NCI-H1694 treated with DMSO at 0.1 percent for 48 hours (cell line): ENCODE measurements around the gene COPS2.
"Not testable (repeated sequence)": the region's sequence is repeated elsewhere in the genome, so short reads cannot be mapped to it uniquely, and the experiment has no call there.

Experiments used
- DNase-seq: peaks from one replicate; lab custom pipeline; 2025; lab: John Stamatoyannopoulos, UW

COPS2 gene

DNA sequence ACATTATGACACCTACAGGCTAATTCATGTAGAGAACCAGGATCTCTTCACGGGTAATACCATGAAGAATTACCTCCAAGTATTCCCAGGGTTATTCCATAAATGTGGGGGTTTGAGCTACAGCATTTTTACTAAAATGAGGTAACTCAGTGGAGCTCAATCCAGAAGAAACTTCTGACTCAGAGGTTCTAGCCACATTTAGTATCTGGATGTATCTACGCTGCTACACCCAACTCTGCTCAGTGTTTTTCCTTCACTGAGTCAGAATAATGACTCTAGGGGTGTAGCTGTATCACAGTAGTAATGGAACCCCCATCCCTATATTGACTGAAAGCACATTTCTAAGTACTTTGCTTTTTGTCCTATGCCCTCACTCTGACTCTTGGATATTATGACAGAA lies 52.4 kb downstream of the COPS2 start:
- no peak for DNase-seq

DNA sequence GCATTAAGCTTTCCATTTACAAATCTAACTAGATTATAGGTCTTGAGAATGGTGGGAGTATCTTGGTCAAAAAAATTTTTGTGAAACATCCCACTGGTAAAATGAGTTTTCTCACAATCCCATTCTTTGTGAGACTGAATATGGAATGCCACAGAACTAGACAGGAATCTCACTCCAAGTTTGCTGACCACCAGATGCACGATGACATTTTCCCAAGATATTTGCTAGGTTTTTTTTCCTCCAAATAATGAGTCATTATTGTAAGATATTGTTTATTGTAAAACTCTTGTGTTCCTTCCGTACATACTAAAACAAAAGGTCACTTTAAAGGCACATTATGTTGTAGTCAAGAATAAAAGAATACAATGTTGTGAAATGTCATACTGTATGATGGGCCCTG lies 53.9 kb downstream of the COPS2 start:
- DNase-seq: no peak

DNA sequence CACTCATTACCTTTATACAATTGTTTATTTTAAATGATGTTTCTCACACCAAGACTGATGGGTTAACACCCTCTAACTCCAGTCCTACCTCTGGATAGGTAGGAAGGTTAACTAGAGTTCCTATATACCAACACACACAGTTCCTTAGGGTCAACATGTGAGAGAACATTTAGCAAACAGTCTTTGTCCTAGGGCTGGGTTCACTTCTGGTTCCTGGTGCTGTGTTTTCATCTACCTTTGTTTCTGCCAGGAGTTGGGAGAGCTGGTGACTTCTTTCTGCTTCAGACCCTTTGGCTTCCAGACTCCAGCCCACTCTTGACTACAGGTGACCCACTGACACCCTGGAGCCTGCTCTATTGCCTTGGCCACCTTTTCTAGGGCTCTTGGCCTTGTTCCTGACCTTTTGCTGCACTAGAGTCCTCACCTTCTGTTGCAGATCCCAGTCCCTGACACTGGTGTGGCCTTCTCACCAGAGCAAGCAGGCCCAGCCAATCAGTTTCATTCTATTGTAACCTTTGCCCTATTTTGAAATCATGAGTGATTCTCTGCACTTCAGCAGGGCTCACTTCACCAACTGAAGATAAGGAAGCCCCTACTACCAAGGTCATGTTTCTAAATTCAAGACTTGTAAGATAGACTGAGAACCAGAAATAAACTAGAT lies 59.2 kb downstream of the COPS2 start:
- no peak for DNase-seq

DNA sequence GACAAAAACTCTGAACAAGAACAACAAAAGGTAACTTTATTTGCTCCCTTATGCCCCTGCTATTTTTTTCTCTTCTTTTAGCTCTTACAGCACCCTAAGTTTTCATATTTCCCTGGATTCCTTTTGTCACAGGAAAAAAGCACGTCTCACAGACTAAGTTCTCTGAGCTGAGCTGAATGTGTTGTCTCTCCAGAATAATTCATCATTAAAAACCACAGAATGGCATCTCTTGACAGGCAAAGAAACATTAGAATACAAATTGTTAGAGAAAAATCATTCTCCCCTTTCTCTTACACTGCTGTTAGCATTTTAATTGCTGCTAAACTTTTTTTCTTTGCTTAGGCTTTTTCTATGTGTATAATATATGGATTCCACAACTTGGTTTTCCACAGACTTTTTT lies 60.5 kb downstream of the COPS2 start:
- no peak for DNase-seq

DNA sequence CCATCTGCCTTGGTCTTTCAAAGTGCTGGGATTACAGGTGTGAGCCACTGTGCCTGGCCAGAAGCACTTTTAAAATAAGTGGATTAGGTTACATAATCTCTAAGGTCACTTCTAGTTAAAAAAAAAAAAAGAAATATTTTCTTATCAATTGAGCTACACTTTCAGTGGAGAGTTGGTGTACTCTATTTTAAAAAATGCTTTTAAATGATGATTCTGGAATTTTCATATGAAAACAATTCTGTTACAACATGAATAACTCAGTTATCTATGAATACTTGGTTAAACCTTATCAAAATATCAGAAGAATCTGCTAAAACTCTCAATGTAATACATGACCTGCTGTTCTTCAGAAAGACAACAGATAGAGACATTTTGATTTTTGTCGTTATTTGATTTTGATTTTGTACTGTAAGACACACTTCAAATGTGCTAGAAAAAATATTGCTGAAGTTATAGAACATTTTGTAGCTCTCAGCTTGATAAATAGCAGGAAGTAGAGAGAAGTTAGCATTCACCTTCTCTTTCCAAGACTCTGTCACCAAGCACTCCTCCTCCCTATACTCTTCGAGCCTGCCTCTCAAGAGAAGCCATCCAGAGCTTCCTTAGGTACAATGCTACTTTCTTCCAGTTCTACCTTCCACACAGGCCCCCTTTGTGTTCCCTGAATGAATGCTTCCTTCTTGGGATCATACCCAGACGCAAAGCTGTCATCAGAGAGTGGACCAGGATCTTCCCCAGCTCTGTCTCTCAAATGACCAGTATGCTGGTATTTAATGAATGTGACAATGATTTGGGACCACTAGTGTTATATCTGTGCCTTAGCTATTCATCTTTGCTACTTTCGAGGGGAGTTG lies 61.9 kb downstream of the COPS2 start:
- DNase-seq: no peak

DNA sequence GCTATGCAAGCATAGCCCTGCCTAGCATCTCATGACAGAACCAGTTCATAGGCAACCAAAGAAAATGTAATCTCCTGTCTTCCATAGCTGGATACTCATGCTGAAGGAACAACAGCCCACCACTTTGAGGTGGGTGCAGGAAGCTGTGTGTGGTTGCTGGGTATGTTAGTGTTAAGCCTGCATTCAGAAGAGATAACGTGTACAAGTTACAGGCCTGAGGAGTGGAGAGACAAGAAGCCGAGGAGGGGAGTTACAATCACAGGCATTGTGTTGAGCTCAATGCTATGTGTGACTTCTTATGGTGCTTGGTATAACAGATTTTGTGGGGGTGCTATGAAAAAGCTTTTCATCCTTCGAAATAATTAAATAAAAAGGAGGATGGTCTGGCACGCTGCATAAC lies 66.4 kb downstream of the COPS2 start:
- DNase-seq: no peak

DNA sequence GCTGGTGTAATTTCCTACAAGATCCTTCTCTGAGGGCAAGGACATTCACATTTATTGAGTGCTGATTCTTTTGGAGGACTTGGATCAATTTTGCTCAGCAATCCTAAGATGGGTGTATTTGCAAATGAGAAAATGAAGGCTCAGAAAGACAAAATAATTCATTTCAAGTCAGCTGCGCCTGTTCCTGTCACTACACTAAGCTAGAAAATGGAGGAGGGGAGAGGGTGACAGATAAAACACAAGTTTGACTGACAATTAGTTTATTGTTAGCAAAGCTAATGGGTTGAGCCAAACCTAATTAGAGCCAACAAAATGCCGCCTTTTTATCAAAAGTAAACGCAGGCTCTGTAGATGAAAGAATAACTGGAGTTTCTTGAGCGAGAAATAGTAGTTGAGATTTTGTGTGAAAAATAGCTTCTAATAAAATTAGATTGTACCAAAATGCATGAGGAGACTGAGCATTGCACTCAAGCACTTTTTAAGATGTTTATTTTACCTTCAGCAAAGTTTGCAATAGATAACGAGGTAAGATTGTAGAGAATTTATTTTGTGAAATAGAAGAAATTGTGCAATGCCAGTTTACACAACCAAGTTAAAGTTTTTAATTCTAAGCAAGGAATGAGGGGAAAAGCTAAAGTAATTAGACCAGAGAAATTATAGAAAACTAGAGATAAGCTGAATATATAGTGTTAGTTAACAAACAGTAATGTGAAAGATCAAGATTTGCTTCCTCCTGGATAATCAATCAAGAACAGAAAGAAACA lies 69.5 kb downstream of the COPS2 start:
- no peak for DNase-seq

DNA sequence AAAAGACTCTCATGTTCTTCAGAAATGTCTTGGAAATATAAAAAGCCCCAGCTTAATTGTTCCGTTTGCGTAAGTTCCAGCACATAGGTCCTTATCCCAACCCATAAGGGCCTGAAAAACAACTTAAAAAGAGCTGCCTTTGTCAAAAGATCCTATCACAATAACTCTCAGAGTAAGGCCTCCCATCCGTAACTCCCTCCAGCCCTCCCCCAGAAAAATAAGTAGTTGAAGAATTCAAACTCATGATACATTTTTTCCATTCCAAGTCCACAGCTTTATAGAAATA lies 71.2 kb downstream of the COPS2 start:
- DNase-seq: no peak

DNA sequence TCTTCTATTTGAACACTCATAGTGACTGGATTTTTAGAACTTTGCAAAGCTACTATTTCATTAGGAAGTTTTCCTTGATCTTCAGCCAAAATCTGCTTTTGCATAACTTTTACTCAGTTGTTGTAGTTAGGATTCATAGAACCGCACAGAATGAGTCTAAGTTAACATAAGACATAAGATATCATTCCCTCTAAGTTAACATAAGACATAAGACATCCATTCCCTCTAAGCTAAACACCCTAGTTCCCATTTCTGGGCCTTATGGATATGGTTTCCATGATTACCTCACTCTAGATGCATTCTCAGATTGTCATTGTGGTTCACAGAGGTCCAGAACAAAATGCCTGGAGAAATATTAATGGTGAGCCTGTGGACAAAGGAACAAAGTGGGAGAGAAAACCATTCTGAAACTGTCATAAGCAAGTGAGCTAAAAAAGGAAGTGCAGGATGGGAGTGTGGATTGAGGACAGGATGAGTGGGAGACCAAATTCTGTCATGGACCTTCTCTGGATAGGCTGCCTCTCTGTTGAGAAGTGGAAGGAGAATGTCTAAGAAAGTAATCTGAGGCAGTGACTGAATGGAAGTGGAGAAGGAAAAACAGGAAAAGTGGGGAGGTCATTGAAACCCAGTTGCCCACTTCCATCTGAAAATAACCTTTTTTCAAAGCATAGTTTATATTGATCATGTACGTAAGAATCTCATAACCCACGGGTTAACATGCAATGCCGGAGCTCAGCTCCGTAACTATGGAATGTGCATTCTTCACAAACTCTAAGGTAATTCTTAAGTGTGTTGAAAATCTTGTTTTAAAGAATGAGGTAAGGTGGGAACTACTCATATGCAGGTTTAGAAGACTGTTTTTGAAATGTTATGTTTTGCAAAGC lies 71.8 kb downstream of the COPS2 start:
- no peak for DNase-seq

DNA sequence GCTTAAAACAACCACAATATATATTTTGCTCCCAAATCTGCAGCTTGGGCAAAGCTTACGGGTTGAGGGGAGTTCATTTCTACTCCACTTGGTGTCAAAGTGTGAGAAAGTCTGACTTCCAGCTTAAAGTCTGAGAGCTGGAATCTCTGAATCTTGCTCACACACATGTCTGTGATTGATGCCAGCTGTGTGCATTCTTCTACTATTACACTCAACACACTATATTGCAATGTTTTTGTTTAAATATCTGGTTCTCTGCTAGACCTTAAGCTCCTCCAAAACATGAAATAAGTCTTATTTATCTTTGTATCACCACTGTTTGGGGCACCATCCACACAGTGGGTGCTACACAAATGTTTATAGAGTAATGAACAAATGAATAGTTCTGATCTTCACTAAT lies 72.4 kb downstream of the COPS2 start:
- DNase-seq: no peak

DNA sequence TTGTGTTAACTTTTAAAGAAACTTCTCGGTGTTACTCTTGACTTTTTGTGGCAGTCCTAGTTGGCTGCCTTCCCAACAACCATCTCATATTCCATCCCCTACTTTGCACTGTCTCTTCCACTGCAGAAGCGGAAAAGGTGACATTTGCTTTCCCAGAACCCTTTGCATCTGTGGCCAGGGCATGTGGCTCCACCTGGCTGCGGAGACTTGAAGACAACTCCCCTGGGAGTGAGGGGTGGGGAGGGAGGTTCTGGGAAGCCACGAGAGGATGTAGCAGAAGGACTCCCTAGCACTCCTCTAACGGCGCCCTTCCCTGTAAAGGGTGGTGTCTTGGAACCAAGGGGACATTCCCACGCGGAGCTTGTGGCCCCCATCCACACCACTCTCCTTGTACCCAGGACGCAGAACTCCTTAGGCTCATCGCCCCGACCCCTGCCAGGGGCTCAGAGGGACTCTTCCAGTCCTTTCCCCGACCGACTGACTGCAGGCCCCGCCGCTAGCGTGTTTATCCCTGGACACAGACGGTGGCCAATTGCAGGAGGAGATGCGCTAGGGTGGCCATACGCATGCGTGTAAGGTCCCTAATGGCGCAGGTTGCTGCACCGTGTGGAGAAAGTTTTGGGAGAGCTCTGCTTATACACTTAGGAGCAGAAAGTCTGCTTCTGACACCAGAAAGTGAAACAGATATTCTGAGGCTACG lies 75.9 kb downstream of the COPS2 start:
- no peak for DNase-seq

DNA sequence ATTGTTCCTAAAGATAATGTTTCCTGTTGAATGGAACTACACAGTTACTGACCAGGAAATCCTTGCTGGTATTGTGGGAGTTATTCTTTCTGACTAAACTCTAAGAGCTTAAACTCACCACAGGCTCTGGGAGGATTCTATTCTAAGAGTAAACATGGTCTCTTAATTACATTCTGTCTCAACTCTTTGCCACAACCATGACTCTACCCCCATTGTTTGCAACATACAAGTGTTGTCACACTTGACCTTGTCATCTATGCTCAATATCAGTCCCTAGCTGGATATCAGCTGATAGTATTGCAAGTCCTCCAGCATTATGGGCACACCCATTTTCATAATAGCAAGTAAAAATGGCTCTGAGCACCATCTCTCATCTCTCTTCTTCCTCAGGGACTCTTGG lies 79.5 kb downstream of the COPS2 start:
- DNase-seq: no peak

DNA sequence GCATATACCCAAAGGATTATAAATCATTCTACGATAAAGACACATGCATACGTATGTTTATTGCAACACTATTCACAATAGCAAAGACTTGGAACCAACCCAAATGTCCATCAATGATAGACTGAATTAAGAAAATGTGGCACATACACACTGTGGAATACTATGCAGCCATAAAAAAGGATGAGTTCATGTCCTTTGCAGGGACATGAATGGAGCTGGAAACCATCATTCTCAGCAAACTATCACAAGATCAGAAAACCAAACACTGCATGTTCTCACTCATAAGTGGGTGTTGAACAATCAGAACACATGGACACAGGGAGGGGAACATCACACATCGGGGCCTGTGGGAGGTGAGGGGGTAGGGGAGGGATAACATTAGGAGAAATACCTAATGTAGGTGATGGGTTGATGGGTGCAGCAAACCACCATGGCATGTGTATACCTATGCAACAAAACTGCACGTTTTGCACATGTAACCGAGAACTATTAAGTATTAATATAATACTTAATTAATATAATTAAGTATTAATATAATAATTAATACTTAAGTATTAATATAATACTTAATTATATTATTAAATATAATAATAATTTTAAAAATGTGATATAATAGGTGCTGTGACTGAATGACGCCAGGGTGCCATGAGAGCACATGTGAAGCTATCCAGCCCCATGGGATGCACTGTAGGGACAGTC lies 80.7 kb downstream of the COPS2 start:
- not testable (repeated sequence) for DNase-seq
